ENCODE measurements around the gene CDK15. TPM values are rescaled to one million over a fixed set of nuclear protein-coding genes. Genes with fewer than 3 reads are reported as not detected.

CDK15 gene
- not detected in 2 replicates for total RNA-seq (2011; cell fraction: chromatin; rRNA removed; ENCODE audit: low replicate concordance)
- total RNA-seq (2011; cell fraction: nucleolus; rRNA removed): not detected in 2 replicates
- not detected in 2 replicates for total RNA-seq (2011; cell fraction: nucleoplasm; rRNA removed)
- not detected in 2 replicates for total RNA-seq (2014; rRNA removed)
- not detected in 2 replicates for total RNA-seq (2014; rRNA removed; fragmentation: Illumina TruSeq; extraction: Trizol)
- total RNA-seq (2015; rRNA removed; fragmentation: Illumina TruSeq; extraction: Trizol): 0.19 TPM in 1 of 2 replicates, not detected in the other
- total RNA-seq (2021): not detected in 2 replicates
- not detected in 2 replicates for polyA plus RNA-seq (2011; rRNA removed)
- not detected in 2 replicates for polyA plus RNA-seq (2011; cell fraction: cytosol; rRNA removed)
- polyA plus RNA-seq (2011; cell fraction: nucleus; rRNA removed): not detected in 2 replicates
- 0.13 and 0.18 TPM in 2 replicates for polyA plus RNA-seq (2012)
- polyA plus RNA-seq (2014; fragmentation: Illumina TruSeq; extraction: Trizol): not detected in 2 replicates
- not detected for polyA plus RNA-seq (2014; fragmentation: Nextera tagmentation; extraction: Ambion mirVana)
- polyA plus RNA-seq (2014; rRNA removed): not detected in 2 replicates
- not detected in 2 replicates for polyA minus RNA-seq (2011; rRNA and poly(A)+ RNA removed)
- polyA minus RNA-seq (2011; cell fraction: cytosol; rRNA and poly(A)+ RNA removed): not detected in 2 replicates
- not detected in 2 replicates for polyA minus RNA-seq (2011; cell fraction: nucleus; rRNA and poly(A)+ RNA removed)
- percentile 3 among the genes with signal in this experiment for Bru-seq, nascent RNA
- percentile 0 among the genes with signal in this experiment for BruChase-seq, experiment 1, labeled RNA remaining after a 2-hour chase
- BruChase-seq, experiment 2, labeled RNA remaining after a 6-hour chase: percentile 2 among the genes with signal in this experiment
- long read RNA-seq, experiment 1: 0 reads
- long read RNA-seq, experiment 2: 0 reads
- long read RNA-seq, experiment 3: 0 reads

GRCh38 chr2:201806442-201807170, at the start of gene CDK15:
Gene CDK15, plus strand, starts transcription at chr2:201806537. Its CDS starts 128 bp downstream, at chr2:201806665.
- intact Hi-C loops (cut with micrococcal nuclease): no loop called here
- POLR2A ChIA-PET: interaction anchor here (0.6 to 0.7 kb wide), 2 partner anchors 14 to 1065 kb away, joined by 3 read pairs; partner anchors contain the start of gene ICA1L
- no peak within 1 kb of the TSS for H3K4me3 ChIP-seq
- no peak for TF ChIP-seq NR3C1 (CRISPR knock-in tag; IDR thresholded peaks at IDR 0.05)
- 0 out of 4 replicates have a peak, but pooled peaks of 1 of the 2 experiments have one; percentile 22 for TF ChIP-seq NRF1 (conservative IDR thresholded peaks at IDR 0.05 in 1 of 2, IDR thresholded peaks at IDR 0.05 in 1 of 2)
- TF ChIP-seq ZNF518B (CRISPR knock-in tag; IDR thresholded peaks at IDR 0.05): no peak
- no peak for TF ChIP-seq CHAMP1 (IDR thresholded peaks at IDR 0.05)
- no peak for TF ChIP-seq ZBTB43 (CRISPR knock-in tag; IDR thresholded peaks at IDR 0.05)
- TF ChIP-seq SMARCC2 (IDR thresholded peaks at IDR 0.05; ENCODE audit: low read depth): no peak
- TF ChIP-seq NBN (IDR thresholded peaks at IDR 0.05; ENCODE audit: low read depth): no peak
- TF ChIP-seq MAFF (IDR thresholded peaks at IDR 0.05; ENCODE audit: low read length): no peak
- TF ChIP-seq CC2D1A (IDR thresholded peaks at IDR 0.05): no peak
- TF ChIP-seq LCOR (CRISPR knock-in tag; IDR thresholded peaks at IDR 0.05): no peak
- TF ChIP-seq NFYB (IDR thresholded peaks at IDR 0.05; ENCODE audit: extremely low read depth, insufficient read length): no peak

More at GRCh38 chr2:201806442-201807170, at the start of gene CDK15:
- FAIRE-seq: no peak
- H3K4me1 ChIP-seq (replicated peaks in 1 of 2; ENCODE audit: control insufficient read depth in 2 of 2, insufficient read depth in 2 of 2, low read length in 2 of 2): no peaks in the 10 kb centered on the region; a peak in 1 of 5 replicates
- H3K9me1 ChIP-seq (ENCODE audit: control insufficient read depth, insufficient read depth, low read length): no peaks in the 10 kb centered on the region
- H3K27me3 ChIP-seq (ENCODE audit: control insufficient read depth in 2 of 2, insufficient read depth in 2 of 2, low read length in 2 of 2): peaks cover 2 to 5% of the 10 kb centered on the region in 2 experiments; a peak in 1 of 5 replicates
- BruUV-seq (replicated peaks): no TSS peak
- no peak within 1 kb of the TSS for H3K9ac ChIP-seq (ENCODE audit: insufficient read depth in 1 of 2, low read depth in 2 of 2, low read length in 2 of 2)
- no peaks in the 10 kb centered on the region for H3K36me3 ChIP-seq (ENCODE audit: control insufficient read depth, insufficient read depth, low read length)
- H3K4me2 ChIP-seq (ENCODE audit: insufficient read depth, low read length): no peak within 1 kb of the TSS
- no peak within 1 kb of the TSS for H3K27ac ChIP-seq (ENCODE audit: extremely low read depth, low read depth, low read length)
- no peaks in the 10 kb centered on the region for H3K79me2 ChIP-seq (ENCODE audit: control insufficient read depth, insufficient read depth, low read length)
- CTCF ChIA-PET (ENCODE audit: low intra/inter-chr PET ratio): no interaction called here
- H3K9me3 ChIP-seq (replicated peaks; ENCODE audit: control insufficient read depth, insufficient read depth, low read depth, low read length): no peaks in the 10 kb centered on the region
- DNase-seq (ENCODE audit: extremely low read depth in 1 of 4, low spot score in 3 of 4): peak in 1 of 4 experiments; percentile 27
- ATAC-seq: peak; percentile 41; the same call in 1 of the 3 replicates
- in situ Hi-C loops (cut with MboI): no loop called here
- no peaks in the 10 kb centered on the region for H4K20me1 ChIP-seq (replicated peaks; ENCODE audit: control insufficient read depth, insufficient read depth, low read length)
- WGBS (ENCODE audit: insufficient coverage, low coverage, missing lambda C conversion rate): 3% methylated on average over 10 of the region's 10 CpGs
- H2AFZ ChIP-seq (ENCODE audit: low read depth, low read length): no peak within 1 kb of the TSS

All from K562 (cell line).